GM10266 (cell line): ENCODE data around the gene COL25A1.

ENCODE experiments used
- DNase-seq: peaks from one replicate; pipeline ENCODE4 v3.0.0; 2012; ENCODE audit errors: extremely low spot score
- TF ChIP-seq, protein P1 (sequence below): IDR thresholded peaks from 2 replicates; pipeline ENCODE4 v1.5.1; 2012; ENCODE audit warnings: mild to moderate bottlenecking, low read depth; ENCODE audit not compliant: control insufficient read depth, insufficient read depth; ENCODE audit errors: missing control alignments

COL25A1 gene

DNA sequence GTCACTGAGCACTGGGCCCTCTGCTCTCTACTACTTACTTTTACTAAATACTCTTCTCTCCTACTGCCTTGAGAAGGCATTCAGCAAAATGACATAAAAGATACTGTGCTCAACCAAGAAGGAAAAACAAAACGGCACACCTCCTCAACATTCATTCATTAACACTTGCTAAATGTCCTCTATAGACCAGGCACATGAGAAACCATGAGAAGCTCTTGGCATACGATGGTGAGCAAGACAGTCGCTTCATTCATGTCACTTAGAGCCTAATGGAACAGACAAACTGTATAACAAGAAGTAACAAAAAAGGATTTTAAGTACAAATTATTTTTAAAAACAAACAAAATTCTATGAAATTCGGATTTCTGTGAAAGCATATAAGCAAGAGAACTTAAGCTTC lies 38.7 kb downstream of the COL25A1 start:
- TF ChIP-seq, protein P1, sequence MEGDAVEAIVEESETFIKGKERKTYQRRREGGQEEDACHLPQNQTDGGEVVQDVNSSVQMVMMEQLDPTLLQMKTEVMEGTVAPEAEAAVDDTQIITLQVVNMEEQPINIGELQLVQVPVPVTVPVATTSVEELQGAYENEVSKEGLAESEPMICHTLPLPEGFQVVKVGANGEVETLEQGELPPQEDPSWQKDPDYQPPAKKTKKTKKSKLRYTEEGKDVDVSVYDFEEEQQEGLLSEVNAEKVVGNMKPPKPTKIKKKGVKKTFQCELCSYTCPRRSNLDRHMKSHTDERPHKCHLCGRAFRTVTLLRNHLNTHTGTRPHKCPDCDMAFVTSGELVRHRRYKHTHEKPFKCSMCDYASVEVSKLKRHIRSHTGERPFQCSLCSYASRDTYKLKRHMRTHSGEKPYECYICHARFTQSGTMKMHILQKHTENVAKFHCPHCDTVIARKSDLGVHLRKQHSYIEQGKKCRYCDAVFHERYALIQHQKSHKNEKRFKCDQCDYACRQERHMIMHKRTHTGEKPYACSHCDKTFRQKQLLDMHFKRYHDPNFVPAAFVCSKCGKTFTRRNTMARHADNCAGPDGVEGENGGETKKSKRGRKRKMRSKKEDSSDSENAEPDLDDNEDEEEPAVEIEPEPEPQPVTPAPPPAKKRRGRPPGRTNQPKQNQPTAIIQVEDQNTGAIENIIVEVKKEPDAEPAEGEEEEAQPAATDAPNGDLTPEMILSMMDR: no peak
- DNase-seq: no peak

DNA sequence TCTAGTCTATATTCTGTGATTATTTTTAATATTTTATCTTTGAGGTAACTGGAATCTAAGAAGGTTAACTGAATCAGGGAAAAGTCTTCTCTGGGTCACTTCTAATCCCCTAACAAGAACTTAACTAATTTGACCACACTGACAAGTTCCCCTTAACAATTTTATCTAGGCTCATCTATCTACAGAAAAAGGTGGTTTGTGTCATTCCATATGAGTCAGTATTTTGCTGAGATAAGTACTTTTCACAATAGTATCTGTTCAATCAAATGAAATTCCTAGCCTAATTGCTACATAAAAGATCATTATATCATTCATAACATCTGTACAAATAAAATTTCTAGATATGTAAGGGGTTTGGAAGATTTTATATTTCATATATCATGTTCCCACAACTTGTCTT lies 45.6 kb downstream of the COL25A1 start:
- DNase-seq: no peak
- TF ChIP-seq, protein P1: no peak

DNA sequence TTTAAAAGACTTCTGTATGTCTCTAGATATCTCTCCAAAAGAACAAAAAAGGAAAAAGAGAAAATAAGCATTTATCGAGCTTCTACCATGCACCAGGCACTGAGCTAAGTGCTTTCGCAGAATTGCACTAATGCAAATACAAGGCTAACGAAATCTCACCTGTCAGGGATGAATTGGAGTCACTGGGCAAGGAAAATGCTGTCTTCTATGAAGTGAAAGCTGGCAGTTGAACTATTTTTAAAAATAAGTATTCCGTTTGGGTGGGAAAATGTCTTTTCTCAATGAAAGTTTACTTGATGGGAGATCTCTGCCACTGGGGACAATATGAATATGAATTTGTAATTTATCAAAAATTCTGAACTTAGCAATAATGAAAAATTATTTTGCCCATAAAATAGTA lies 47.6 kb downstream of the COL25A1 start:
- no peak for DNase-seq
- TF ChIP-seq, protein P1: no peak

DNA sequence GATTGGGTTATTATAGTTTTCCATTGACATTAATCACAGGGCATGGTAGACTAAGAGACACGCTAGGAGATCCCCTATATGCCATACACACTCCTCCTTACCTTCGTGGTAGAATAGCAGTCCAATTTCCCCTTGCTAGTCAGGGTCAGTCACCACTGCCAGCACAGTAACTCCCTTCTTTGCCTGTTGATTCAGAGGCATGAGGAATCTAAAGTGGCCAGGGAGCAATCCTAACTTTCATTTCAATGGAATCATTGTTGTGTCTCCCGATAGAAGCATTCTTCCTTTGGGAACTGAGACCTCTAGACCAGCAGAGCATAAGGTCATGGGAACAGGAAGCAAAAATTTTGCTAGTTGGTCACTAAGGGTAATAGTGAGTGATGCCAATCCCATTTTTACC lies 51.1 kb downstream of the COL25A1 start:
- TF ChIP-seq, protein P1: no peak
- no peak for DNase-seq

DNA sequence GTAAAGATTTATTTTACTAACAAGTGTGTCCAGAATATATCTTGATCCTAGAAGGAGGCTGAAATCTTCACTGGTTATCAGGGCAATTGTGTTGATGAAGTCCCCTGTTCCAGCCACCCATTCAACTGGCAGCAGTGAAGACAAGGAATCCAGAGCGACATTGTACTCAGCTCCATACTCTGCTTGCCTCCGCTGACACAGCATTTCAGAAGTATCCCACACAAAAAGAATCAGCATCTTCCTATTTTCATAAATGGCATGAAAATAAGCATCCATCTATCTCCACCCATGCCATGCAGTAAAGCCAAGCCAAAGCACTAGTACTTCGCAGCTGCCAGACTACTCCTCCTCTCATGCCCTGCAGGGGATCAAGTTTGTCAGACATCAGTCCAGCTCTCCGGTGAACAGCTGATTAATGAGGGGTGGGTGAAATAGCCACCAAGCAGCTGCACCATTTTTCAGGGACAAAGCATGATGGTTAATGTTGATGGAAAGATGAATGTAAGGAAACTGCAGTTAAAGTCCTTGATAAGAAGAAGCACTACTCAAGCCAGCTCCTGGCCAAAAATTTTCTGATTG lies 54.0 kb downstream of the COL25A1 start:
- TF ChIP-seq, protein P1: no peak

DNA sequence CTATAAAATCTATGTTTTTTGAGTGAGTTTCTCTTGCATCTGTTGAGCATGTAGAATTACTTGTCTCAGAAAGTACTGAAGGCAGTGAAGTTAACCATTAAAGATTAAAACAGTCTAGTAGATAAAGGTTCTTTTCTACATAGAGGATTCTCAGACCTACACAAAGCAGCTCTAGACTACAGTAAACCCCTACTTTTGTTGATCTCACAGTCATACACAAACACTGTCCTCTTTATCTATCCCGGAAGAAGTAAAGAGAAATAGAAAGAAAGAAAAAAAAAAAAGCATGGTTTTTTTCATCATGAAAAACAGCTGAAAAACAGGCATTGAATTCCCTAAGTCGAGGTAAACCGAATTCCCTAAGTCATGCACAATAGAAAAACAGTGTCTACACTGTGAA lies 58.6 kb downstream of the COL25A1 start:
- TF ChIP-seq, protein P1: no peak
- no peak for DNase-seq

More for the DNA sequence above, 54.0 kb downstream of the COL25A1 start:
- no peak for DNase-seq

DNA sequence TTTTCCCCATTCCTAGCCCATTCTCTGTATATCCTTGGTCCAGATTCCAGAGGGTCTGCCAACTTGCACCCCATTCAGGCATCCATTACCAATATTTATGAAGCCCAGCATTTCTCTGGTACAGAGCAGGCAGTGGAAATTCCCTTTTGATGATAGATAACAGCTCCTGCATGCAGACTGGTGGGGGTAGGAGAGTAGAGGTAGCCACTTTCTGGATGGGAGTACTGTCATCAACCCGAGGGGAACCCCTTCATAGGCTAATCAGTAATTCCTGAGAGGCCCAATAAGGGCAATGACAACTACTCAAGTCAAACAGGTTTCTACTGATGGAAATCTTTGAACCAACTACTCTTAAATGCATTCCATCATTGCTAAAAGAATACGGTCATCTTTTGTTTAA lies 63.7 kb downstream of the COL25A1 start:
- TF ChIP-seq, protein P1: no peak
- DNase-seq: no peak
